Activated CD4-positive, alpha-beta T cell treated with anti-CD3 and anti-CD28 coated beads, Interleukin-2, amount 10 ng/mL, durations not matched to agents 7 days and 5 days (primary cell): ENCODE measurements around the gene MAP1S. TPM values are rescaled to one million over a fixed set of nuclear protein-coding genes. Genes with fewer than 3 reads are reported as not detected.

ENCODE experiments used
- CTCF ChIA-PET: fragments of 350-600 bp; sonication (Branson Sonifier 250); formaldehyde crosslinking; loops from one replicate; lab custom pipeline; 2021; ENCODE audit warnings: antibody characterized with exemption; lab: Charles Lee
- POLR2A ChIA-PET: fragments of 350-600 bp; sonication (Branson Sonifier 250); formaldehyde crosslinking; loops from one replicate; lab custom pipeline; 2021; ENCODE audit warnings: antibody characterized with exemption; lab: Charles Lee
- DNase-seq: peaks from one replicate; pipeline ENCODE4 v3.0.0-alpha.2; 2020
- H3K27ac Mint-ChIP-seq: one replicate; pipeline ENCODE4 v1.8.0; 2021; ENCODE audit warnings: mild to moderate bottlenecking, moderate library complexity, mixed read lengths
- H3K27me3 Mint-ChIP-seq: one replicate; pipeline ENCODE4 v1.8.0; 2021; ENCODE audit warnings: mixed read lengths
- H3K36me3 Mint-ChIP-seq: one replicate; pipeline ENCODE4 v1.8.0; 2021; ENCODE audit warnings: low read depth, mixed read lengths
- H3K4me1 Mint-ChIP-seq: one replicate; pipeline ENCODE4 v1.8.0; 2021; ENCODE audit warnings: mixed read lengths
- H3K4me3 Mint-ChIP-seq: one replicate; pipeline ENCODE4 v1.8.0; 2021; ENCODE audit warnings: mild to moderate bottlenecking, moderate library complexity, mixed read lengths
- H3K9me3 Mint-ChIP-seq: one replicate; pipeline ENCODE4 v1.8.0; 2021; ENCODE audit warnings: mixed read lengths
- total RNA-seq, 2 experiments: library from RNA; stranded (reverse); gene quantifications; one replicate each; pipeline ENCODE4 v1.2.3, GENCODE V29; 2021

MAP1S gene
- total RNA-seq, 2 experiments from 2014 or later, result 75.3 to 75.7 TPM

- H3K27ac Mint-ChIP-seq, result no peak overlapping the region
- H3K27me3 Mint-ChIP-seq, result peaks cover 2% of the 10 kb centered on the region
- no peaks in the 10 kb centered on the region for H3K9me3 Mint-ChIP-seq
- H3K4me1 Mint-ChIP-seq, result peaks cover 1% of the 10 kb centered on the region
- no peak for DNase-seq
- H3K4me3 Mint-ChIP-seq, result no peak overlapping the region
- CTCF ChIA-PET, result interaction anchor here (0.6 to 1.6 kb wide), 7 partner anchors 16 to 225 kb away, joined by 3 to 5 read pairs (median 3); partner anchors contain the start of gene RPL18A
- POLR2A ChIA-PET, result interaction anchor here (1.0 kb wide), 1 partner anchor 13 kb away, joined by 3 read pairs; the partner anchor contains the start of gene MAP1S
- no peaks in the 10 kb centered on the region for H3K36me3 Mint-ChIP-seq
Observed at GRCh38 chr19:17706750-17707181, 12.5 kb upstream of the MAP1S start.

DNA sequence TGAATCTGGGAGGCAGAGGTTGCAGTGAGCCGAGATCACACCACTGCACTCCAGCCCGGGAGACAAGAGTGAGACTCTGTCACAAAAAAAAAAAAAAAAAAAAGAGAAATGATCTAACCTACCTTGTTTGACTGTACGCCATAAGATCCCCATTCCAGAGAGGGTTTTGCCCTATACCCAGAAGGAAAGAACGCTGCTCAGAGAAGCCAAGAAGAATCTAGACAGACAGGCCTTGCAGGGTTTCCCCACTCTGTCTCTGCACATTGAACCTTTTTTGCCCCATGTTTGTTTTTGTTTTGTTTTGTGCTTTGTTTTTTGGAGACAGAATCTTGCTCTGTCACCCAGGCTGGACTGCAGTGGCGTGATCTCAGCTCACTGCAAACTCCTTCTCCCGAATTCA, 7.4 kb upstream of the MAP1S start:
- Mint-ChIP-seq H3K4me1 (no peaks in the 10 kb centered on the region), H3K9me3 (no peaks in the 10 kb centered on the region), H3K36me3 (no peaks in the 10 kb centered on the region), H3K4me3 (no peak overlapping the region), H3K27me3 (no peaks in the 10 kb centered on the region), H3K27ac (no peak overlapping the region)
- ChIA-PET CTCF (no interaction called here), POLR2A (no interaction called here)
- DNase-seq, result no peak

- Mint-ChIP-seq H3K36me3 (peaks cover 2% of the 10 kb centered on the region), H3K9me3 (no peaks in the 10 kb centered on the region), H3K27me3 (no peaks in the 10 kb centered on the region), H3K4me1 (peaks cover 31% of the 10 kb centered on the region), H3K27ac (no peak overlapping the region), H3K4me3 (no peak overlapping the region)
- ChIA-PET CTCF (interaction anchor here (1.3 kb wide), 2 partner anchors 8 to 50 kb away, joined by 3 read pairs; no protein-coding TSS in a partner anchor), POLR2A (no interaction called here)
- DNase-seq, result no peak
Observed at GRCh38 chr19:17716309-17716929, 2.9 kb upstream of the MAP1S start.

GRCh38 chr19:17718550-17718946, 732 bp upstream of the MAP1S start:
- CTCF ChIA-PET, result interaction anchor here (0.8 to 1.7 kb wide), 5 partner anchors 12 to 288 kb away, joined by 3 to 4 read pairs (median 3); partner anchors contain the start of gene CCDC124
- POLR2A ChIA-PET, result interaction anchor here (0.6 kb wide), 1 partner anchor 131 kb away, joined by 6 read pairs; no protein-coding TSS in a partner anchor
- H3K27ac Mint-ChIP-seq, result peak overlapping the region; percentile 80
- peaks cover 7% of the 10 kb centered on the region for H3K36me3 Mint-ChIP-seq
- H3K27me3 Mint-ChIP-seq, result no peaks in the 10 kb centered on the region
- peaks cover 39% of the 10 kb centered on the region for H3K4me1 Mint-ChIP-seq
- peak overlapping the region; percentile 74 for H3K4me3 Mint-ChIP-seq
- H3K9me3 Mint-ChIP-seq, result no peaks in the 10 kb centered on the region
- no peak for DNase-seq

DNA sequence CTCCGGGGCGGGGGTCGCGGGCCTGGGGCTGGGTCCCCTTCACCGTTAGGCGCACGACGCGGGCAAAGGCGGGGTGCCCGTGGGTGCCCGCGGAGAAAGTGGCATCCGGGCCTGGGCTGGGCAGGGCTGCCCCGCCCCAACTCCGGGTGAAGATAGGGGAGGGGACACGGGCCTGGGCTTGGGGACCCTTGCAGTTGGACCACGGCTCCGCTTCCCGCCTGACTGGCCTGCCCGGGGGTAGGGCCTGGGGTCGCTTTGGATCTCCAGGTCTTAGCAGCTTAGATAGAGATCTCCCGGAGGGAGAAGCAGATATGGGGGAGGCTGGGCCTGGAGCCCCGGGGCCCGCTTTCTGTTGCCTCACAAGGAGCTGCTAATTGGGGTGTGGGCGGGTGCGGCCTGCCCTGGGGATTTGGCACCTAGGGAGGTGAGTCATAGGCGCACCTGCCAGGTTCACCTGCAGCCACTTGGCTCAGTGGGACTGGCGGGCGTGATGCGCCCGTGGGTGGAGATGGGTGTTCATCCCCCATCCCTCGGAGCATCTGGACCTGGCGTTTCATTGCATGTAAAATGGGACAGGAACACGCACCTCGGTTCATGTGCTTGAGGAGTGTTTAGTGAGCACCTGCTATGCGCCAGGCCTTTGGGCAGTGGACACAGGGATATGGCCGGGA, 585 bp downstream of the MAP1S start:
- peak; percentile 42 for DNase-seq
- ChIA-PET CTCF (interaction anchor here (0.6 to 2.2 kb wide), 4 partner anchors 22 to 42 kb away, joined by 3 to 6 read pairs (median 4); no protein-coding TSS in a partner anchor), POLR2A (interaction anchor here (1.0 kb wide), 1 partner anchor 13 kb away, joined by 3 read pairs; no protein-coding TSS in a partner anchor)
- peak overlapping the region; percentile 85 for H3K4me3 Mint-ChIP-seq
- H3K27me3 Mint-ChIP-seq, result no peaks in the 10 kb centered on the region
- H3K36me3 Mint-ChIP-seq, result peaks cover 16% of the 10 kb centered on the region
- H3K27ac Mint-ChIP-seq, result peak overlapping the region; percentile 78
- peaks cover 39% of the 10 kb centered on the region for H3K4me1 Mint-ChIP-seq
- H3K9me3 Mint-ChIP-seq, result no peaks in the 10 kb centered on the region

GRCh38 chr19:17720440-17720839, 1.2 kb downstream of the MAP1S start:
- H3K9me3 Mint-ChIP-seq, result no peaks in the 10 kb centered on the region
- peaks cover 20% of the 10 kb centered on the region for H3K36me3 Mint-ChIP-seq
- DNase-seq, result no peak
- peak overlapping the region; percentile 78 for H3K27ac Mint-ChIP-seq
- POLR2A ChIA-PET, result no interaction called here
- H3K4me1 Mint-ChIP-seq, result peaks cover 41% of the 10 kb centered on the region
- peak overlapping the region; percentile 85 for H3K4me3 Mint-ChIP-seq
- no peaks in the 10 kb centered on the region for H3K27me3 Mint-ChIP-seq
- CTCF ChIA-PET, result interaction anchor here (0.6 to 2.2 kb wide), 4 partner anchors 21 to 43 kb away, joined by 3 to 6 read pairs (median 4); no protein-coding TSS in a partner anchor

DNA sequence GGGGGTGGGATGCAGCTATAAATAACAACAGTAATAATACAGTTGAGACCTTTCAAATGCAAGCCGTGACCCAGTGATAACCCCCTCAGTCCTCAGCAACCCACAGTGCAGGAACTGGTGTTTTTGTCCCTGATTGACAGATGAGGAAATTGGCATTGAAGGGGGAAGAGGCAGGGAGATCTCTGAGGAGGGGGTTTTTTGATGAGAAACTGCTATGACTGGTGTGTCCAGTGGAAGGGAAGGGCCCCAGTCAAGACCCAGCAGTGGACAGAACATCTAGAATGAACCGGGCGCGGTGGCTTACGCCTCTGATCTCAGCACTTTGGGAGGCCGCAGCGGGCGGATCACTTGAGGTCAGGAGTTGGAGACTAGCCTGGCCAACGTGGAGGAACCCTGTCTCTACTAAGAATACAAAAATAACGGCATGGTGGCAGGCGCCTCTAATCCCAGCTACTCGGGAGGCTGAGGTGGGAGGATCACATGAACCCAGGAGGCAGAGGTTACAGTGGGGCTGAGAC, 1.9 kb downstream of the MAP1S start:
- peak overlapping the region; percentile 78 for H3K27ac Mint-ChIP-seq
- DNase-seq, result no peak
- peaks cover 41% of the 10 kb centered on the region for H3K4me1 Mint-ChIP-seq
- CTCF ChIA-PET, result interaction anchor here (0.6 to 2.2 kb wide), 5 partner anchors 20 to 211 kb away, joined by 3 to 6 read pairs (median 3); partner anchors contain the start of gene CCDC124
- no peaks in the 10 kb centered on the region for H3K27me3 Mint-ChIP-seq
- H3K4me3 Mint-ChIP-seq, result peak overlapping the region; percentile 85
- H3K36me3 Mint-ChIP-seq, result peaks cover 23% of the 10 kb centered on the region
- POLR2A ChIA-PET, result no interaction called here
- H3K9me3 Mint-ChIP-seq, result no peaks in the 10 kb centered on the region

DNA sequence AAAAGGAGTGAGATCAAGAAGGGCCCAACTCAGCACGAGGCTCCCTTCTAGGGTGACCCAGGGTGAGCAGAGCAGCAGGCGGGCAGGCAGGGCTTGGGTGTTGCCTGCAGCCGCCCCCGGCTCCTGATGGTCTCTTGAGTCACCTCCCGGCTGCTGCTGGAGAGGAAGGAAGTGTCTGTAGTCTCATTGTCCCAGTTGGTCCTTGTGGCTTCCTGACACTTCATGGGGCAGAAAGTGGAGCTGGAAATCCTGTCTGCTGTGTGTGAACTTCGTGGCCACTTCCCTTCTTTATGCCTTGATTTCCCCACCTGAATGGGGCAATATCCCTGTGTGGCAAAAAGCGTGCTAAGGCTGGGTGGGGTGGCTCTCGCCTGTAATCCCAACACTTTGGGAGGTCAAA, 2.5 kb downstream of the MAP1S start:
- peaks cover 41% of the 10 kb centered on the region for H3K4me1 Mint-ChIP-seq
- H3K9me3 Mint-ChIP-seq, result no peaks in the 10 kb centered on the region
- H3K27ac Mint-ChIP-seq, result peak overlapping the region; percentile 78
- POLR2A ChIA-PET, result no interaction called here
- CTCF ChIA-PET, result interaction anchor here (0.6 to 1.8 kb wide), 4 partner anchors 17 to 211 kb away, joined by 3 to 4 read pairs (median 4); partner anchors contain the start of gene CCDC124
- H3K4me3 Mint-ChIP-seq, result peak overlapping the region; percentile 85
- peaks cover 23% of the 10 kb centered on the region for H3K36me3 Mint-ChIP-seq
- no peaks in the 10 kb centered on the region for H3K27me3 Mint-ChIP-seq
- DNase-seq, result no peak

DNA sequence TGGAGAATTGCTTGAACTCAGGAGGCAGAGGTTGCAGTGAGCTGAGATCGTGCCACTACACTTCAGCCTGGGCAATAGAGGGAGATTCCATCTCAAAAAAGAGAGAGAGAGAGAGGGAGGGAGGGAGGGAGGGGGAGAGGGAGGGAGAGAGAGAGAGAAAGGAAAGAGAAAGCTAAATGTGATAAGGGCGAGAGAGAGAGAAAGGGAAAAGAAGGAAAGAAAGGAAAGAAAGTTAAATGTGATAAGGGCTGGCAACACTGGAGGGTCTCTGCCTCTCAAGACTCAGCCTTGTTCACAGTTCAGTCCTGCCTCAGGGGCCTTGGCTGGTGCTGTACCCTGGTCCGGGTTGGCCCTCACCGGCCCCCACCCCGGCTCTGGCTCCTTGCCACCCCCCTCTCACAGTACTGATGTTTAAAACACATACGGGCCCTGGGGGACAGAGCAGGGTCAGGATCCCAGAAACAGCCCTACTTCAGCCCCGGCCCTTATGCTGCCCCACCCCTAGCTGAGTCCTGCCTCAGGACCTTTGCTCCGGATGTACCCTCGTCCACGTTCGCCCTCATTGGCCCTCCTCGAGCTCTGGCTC, 3.5 kb downstream of the MAP1S start:
- no peaks in the 10 kb centered on the region for H3K9me3 Mint-ChIP-seq
- H3K27me3 Mint-ChIP-seq, result no peaks in the 10 kb centered on the region
- H3K4me1 Mint-ChIP-seq, result peaks cover 36% of the 10 kb centered on the region
- no peak for DNase-seq
- CTCF ChIA-PET, result interaction anchor here (0.9 to 1.8 kb wide), 4 partner anchors 16 to 210 kb away, joined by 3 to 4 read pairs (median 4); partner anchors contain the start of gene CCDC124
- H3K4me3 Mint-ChIP-seq, result no peak overlapping the region
- no peak overlapping the region for H3K27ac Mint-ChIP-seq
- POLR2A ChIA-PET, result no interaction called here
- peaks cover 23% of the 10 kb centered on the region for H3K36me3 Mint-ChIP-seq

DNA sequence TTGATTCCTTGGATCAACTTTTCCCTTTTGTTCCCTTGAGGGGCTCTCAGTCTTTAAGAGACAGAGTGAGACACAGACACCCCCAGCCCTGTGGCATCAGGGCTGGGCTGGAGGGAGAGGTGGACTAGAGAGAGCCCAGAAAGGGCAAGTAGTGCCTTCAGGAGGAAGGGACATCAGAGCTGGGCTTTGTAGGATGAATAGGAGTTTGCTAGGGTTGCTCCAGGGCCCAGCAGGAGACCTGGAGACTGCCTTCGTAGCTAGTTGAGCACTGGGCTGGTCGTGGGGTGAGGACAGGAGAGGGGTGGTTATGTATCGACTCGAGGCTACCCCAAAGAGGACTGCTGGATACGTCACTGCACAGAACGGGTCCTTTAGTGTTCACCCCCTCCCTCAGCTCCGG, 5.4 kb downstream of the MAP1S start:
- H3K4me3 Mint-ChIP-seq, result no peak overlapping the region
- H3K4me1 Mint-ChIP-seq, result peaks cover 25% of the 10 kb centered on the region
- no peak overlapping the region for H3K27ac Mint-ChIP-seq
- CTCF ChIA-PET, result interaction anchor here (0.7 to 3.1 kb wide), 7 partner anchors 9 to 207 kb away, joined by 3 to 15 read pairs (median 3); partner anchors contain the start of gene CCDC124
- POLR2A ChIA-PET, result no interaction called here
- H3K36me3 Mint-ChIP-seq, result peaks cover 26% of the 10 kb centered on the region
- no peak for DNase-seq
- no peaks in the 10 kb centered on the region for H3K27me3 Mint-ChIP-seq
- H3K9me3 Mint-ChIP-seq, result no peaks in the 10 kb centered on the region

GRCh38 chr19:17725422-17726078, 6.3 kb downstream of the MAP1S start:
- POLR2A ChIA-PET, result no interaction called here
- CTCF ChIA-PET, result interaction anchor here (0.7 to 3.1 kb wide), 7 partner anchors 10 to 207 kb away, joined by 3 to 15 read pairs (median 3); partner anchors contain the start of gene CCDC124
- Mint-ChIP-seq H3K4me3 (no peak overlapping the region), H3K27ac (no peak overlapping the region), H3K4me1 (peaks cover 24% of the 10 kb centered on the region), H3K9me3 (no peaks in the 10 kb centered on the region), H3K27me3 (no peaks in the 10 kb centered on the region), H3K36me3 (peaks cover 33% of the 10 kb centered on the region)
- DNase-seq, result no peak
